K562 (cell line): Measurements from ENCODE around the gene ASRGL1. TPM values are rescaled to one million over a fixed set of nuclear protein-coding genes. Genes with fewer than 3 reads are reported as not detected.

Experiments used
- ATAC-seq: fragments of 200-7000 bp; cut with Tn5 transposase; 3 replicates; pipeline ENCODE4 v1.9.1; 2020; ENCODE audit warnings: moderate library complexity
- BruUV-seq: library from RNA; stranded (reverse); fragments of 400-500 nt; replicated peaks from 2 replicates; lab custom pipeline; 2021; lab: Mats Ljungman, UMichigan
- CTCF ChIA-PET: fragments of 300-600 bp; formaldehyde crosslinking; extraction: SDS; loops from one replicate; lab custom pipeline; 2021; ENCODE audit warnings: low intra/inter-chr PET ratio; lab: Yijun Ruan, JAX
- POLR2A ChIA-PET: fragments of 300-600, 350-650 bp; sonication (Branson Sonifier 250); formaldehyde crosslinking; extraction: SDS; loops from one replicate; lab custom pipeline; 2021; ENCODE audit warnings: antibody characterized with exemption, inconsistent platforms; lab: Yijun Ruan, JAX
- DNase-seq, 4 experiments: peaks; one replicate each; pipeline versions ENCODE4 v3.0.0 to v3.0.0-alpha.2; 2011 to 2018; ENCODE audit warnings: low spot score in 3 of 4, mixed read lengths in 3 of 4; ENCODE audit errors: extremely low read depth in 1 of 4
- FAIRE-seq: peaks from 2 replicates; lab custom pipeline; 2011; peaks lifted over from hg19 to GRCh38; lab: Jason Lieb, UNC
- H2AFZ ChIP-seq: 2 replicates; pipeline ENCODE4 v1.6.0; 2011; ENCODE audit warnings: low read depth, low read length, control low read depth, inconsistent platforms
- H3K27ac ChIP-seq: fragments of 200-600 bp; 3 replicates; pipeline ENCODE4 v1.8.0; 2011; ENCODE audit warnings: low read depth, mild to moderate bottlenecking, control low read depth, inconsistent platforms, low read length, moderate library complexity, mixed read lengths; ENCODE audit errors: extremely low read depth
- H3K27me3 ChIP-seq, 2 experiments: fragments of 300-600 bp in 1 of 2; 2 replicates in 1 of 2; 3 replicates in 1 of 2; pipeline versions ENCODE4 v1.6.0 to v1.8.0; 2011; ENCODE audit warnings: inconsistent platforms in 2 of 2, low read length in 2 of 2, mild to moderate bottlenecking in 1 of 2, mixed read lengths in 1 of 2, moderate library complexity in 1 of 2; ENCODE audit not compliant: control insufficient read depth in 2 of 2, insufficient read depth in 2 of 2
- H3K36me3 ChIP-seq: fragments of 300-600 bp; 3 replicates; pipeline ENCODE4 v1.8.0; 2011; ENCODE audit warnings: mild to moderate bottlenecking, low read length, inconsistent platforms; ENCODE audit not compliant: control insufficient read depth, insufficient read depth
- H3K4me1 ChIP-seq, 2 experiments: fragments of 200-600 bp in 1 of 2; replicated peaks in 1 of 2; 2 replicates in 1 of 2; 3 replicates in 1 of 2; pipeline versions ENCODE4 v1.5.1 to v1.8.0; 2011; ENCODE audit warnings: inconsistent platforms in 2 of 2, low read length in 2 of 2, mild to moderate bottlenecking in 1 of 2, mixed read lengths in 1 of 2, moderate library complexity in 1 of 2; ENCODE audit not compliant: control insufficient read depth in 2 of 2, insufficient read depth in 2 of 2
- H3K4me2 ChIP-seq: 2 replicates; pipeline ENCODE4 v1.6.1; 2011; ENCODE audit warnings: low read length, control low read depth, inconsistent platforms, mixed read lengths; ENCODE audit not compliant: insufficient read depth
- H3K4me3 ChIP-seq: fragments of 200-600 bp; sonication (generic), shearing (Covaris generic); 2 replicates; pipeline ENCODE4 v1.5.1; 2016; ENCODE audit warnings: control low read depth, inconsistent platforms
- H3K79me2 ChIP-seq: fragments of 200-600 bp; 3 replicates; pipeline ENCODE4 v1.8.0; 2011; ENCODE audit warnings: low read length, inconsistent platforms; ENCODE audit not compliant: control insufficient read depth, insufficient read depth
- H3K9ac ChIP-seq, 2 experiments: 2 replicates each; pipeline versions ENCODE4 v1.6.0 to v1.6.1; 2011; ENCODE audit warnings: low read depth in 2 of 2, low read length in 2 of 2, control low read depth in 1 of 2, inconsistent platforms in 1 of 2, mild to moderate bottlenecking in 1 of 2, mixed read lengths in 1 of 2; ENCODE audit not compliant: insufficient read depth in 1 of 2
- H3K9me1 ChIP-seq: one replicate; pipeline ENCODE4 v1.6.0; 2011; ENCODE audit warnings: inconsistent platforms, mild to moderate bottlenecking, low read length, moderate library complexity; ENCODE audit not compliant: control insufficient read depth, insufficient read depth
- H3K9me3 ChIP-seq: replicated peaks from 2 replicates; pipeline ENCODE4 v1.5.1; 2011; ENCODE audit warnings: low read depth, low read length, inconsistent platforms; ENCODE audit not compliant: control insufficient read depth, insufficient read depth
- H4K20me1 ChIP-seq: replicated peaks from 2 replicates; pipeline ENCODE4 v1.6.1; 2011; ENCODE audit warnings: low read length, inconsistent platforms, mixed read lengths; ENCODE audit not compliant: control insufficient read depth, insufficient read depth
- BACH1 ChIP-seq: fragments of 200-800 bp; sonication (Bioruptor generic); IDR thresholded peaks from 2 replicates; pipeline ENCODE4 v1.6.1; 2016; ENCODE audit warnings: missing genetic modification characterization, missing compliant biosample characterization
- BCLAF1 ChIP-seq, 2 experiments: fragments of 450-650 bp in 1 of 2; IDR thresholded peaks; 2 replicates each; pipeline ENCODE4 v1.6.1; 2011 to 2017; ENCODE audit warnings: low read depth in 2 of 2, antibody characterized with exemption in 1 of 2, borderline replicate concordance in 1 of 2, low read length in 1 of 2, mild to moderate bottlenecking in 1 of 2, mixed read lengths in 1 of 2; ENCODE audit not compliant: control insufficient read depth in 1 of 2
- CLOCK ChIP-seq: fragments of 250-450 bp; sonication (Bioruptor Pico); IDR thresholded peaks from 2 replicates; pipeline ENCODE4 v1.4.0; 2020; ENCODE audit warnings: mild to moderate bottlenecking, moderate library complexity, borderline replicate concordance
- CREB1 ChIP-seq, 2 experiments: sonication (generic) in 1 of 2; formaldehyde crosslinking in 1 of 2; IDR thresholded peaks; 2 replicates each; pipeline versions ENCODE4 v1.6.1 to v1.8.0; 2012 to 2022; ENCODE audit warnings: inconsistent platforms in 1 of 2, mild to moderate bottlenecking in 1 of 2, missing genetic modification reagents in 1 of 2, moderate library complexity in 1 of 2
- EP300 ChIP-seq: IDR thresholded peaks from 2 replicates; pipeline ENCODE4 v1.6.1; 2012; ENCODE audit warnings: low read length, improper control_type of control experiment
- FOXM1 ChIP-seq, 2 experiments: fragments of 450-650 bp in 1 of 2; sonication (generic) in 1 of 2; formaldehyde crosslinking in 1 of 2; IDR thresholded peaks; 2 replicates each; pipeline versions ENCODE4 v1.6.1 to v1.9.0; 2017 to 2022; ENCODE audit warnings: low read depth in 2 of 2, mild to moderate bottlenecking in 2 of 2, missing genetic modification reagents in 1 of 2, moderate library complexity in 1 of 2
- KLF10 ChIP-seq: fragments of 250-450 bp; sonication (Bioruptor Pico); IDR thresholded peaks from 2 replicates; pipeline ENCODE4 v1.6.1; 2021; ENCODE audit warnings: matching md5 sums
- MEF2A ChIP-seq: IDR thresholded peaks from 2 replicates; pipeline ENCODE4 v1.6.1; 2011; ENCODE audit warnings: low read depth, mild to moderate bottlenecking, low read length, moderate library complexity; ENCODE audit not compliant: control insufficient read depth
- ZNF280B ChIP-seq: fragments of 250-450 bp; sonication (Bioruptor Pico); IDR thresholded peaks from 2 replicates; pipeline ENCODE4 v1.5.1; 2021; ENCODE audit warnings: mild to moderate bottlenecking
- ZNF282 ChIP-seq: sonication (generic); formaldehyde crosslinking; IDR thresholded peaks from 2 replicates; pipeline ENCODE4 v1.8.1; 2023; ENCODE audit warnings: missing genetic modification reagents
- ZNF444 ChIP-seq: fragments of 250-450 bp; sonication (Bioruptor Pico); IDR thresholded peaks from 2 replicates; pipeline ENCODE4 v1.4.0; 2020; ENCODE audit warnings: mild to moderate bottlenecking, moderate library complexity
- ZNF655 ChIP-seq: fragments of 250-450 bp; sonication (Bioruptor Pico); IDR thresholded peaks from 2 replicates; pipeline ENCODE4 v1.5.0; 2021
- WGBS: fragments of 100-300 bp; shearing (Covaris generic); methylation state at CpG from one replicate; pipeline ENCODE4 v1.1.6; 2016; ENCODE audit warnings: low coverage, mixed read lengths; ENCODE audit not compliant: insufficient coverage; ENCODE audit errors: missing lambda C conversion rate; 5-methylcytosine and 5-hydroxymethylcytosine counted together
- in situ Hi-C: fragments of 300-500 bp; cut with MboI; formaldehyde crosslinking; loops from 4 replicates; pipeline ENCODE4 v1.15.0; 2018; ENCODE audit warnings: inconsistent platforms, mixed read lengths
- intact Hi-C: fragments of 100-400 bp; cut with micrococcal nuclease; formaldehyde crosslinking; loops from 2 replicates; pipeline ENCODE4 v1.14.2; 2022
- polyA plus RNA-seq, 8 experiments: library from polyadenylated mRNA; depleted of rRNA in 4 of 8; stranded (reverse) in 5 of 8; unstranded in 3 of 8; fragments of >200 nt; fragmentation: Nextera tagmentation in 2 of 8; fragmentation: Illumina TruSeq in 1 of 8; extraction: Ambion mirVana in 2 of 8; extraction: Trizol in 1 of 8; gene quantifications; 2 replicates each; pipeline versions ENCODE4 v1.2.1 to v1.2.3, GENCODE V29; 2011 to 2014; ENCODE audit warnings: inconsistent platforms in 1 of 8, missing spikeins in 1 of 8
- total RNA-seq, 7 experiments: library from RNA; depleted of rRNA in 6 of 7; stranded (reverse); fragments of >200 nt in 6 of 7; fragmentation: Illumina TruSeq in 2 of 7; extraction: Trizol in 2 of 7; gene quantifications; 2 replicates each; pipeline versions ENCODE4 v1.2.1 to v1.2.3, GENCODE V29; 2011 to 2021; ENCODE audit warnings: low replicate concordance in 1 of 7

The ASRGL1 gene
- total and polyA plus RNA-seq, 9 of the 15 experiments (the other 6 are each of a cell fraction or from before 2014, with no cell fraction given) = 3.1 to 23.0 (median 11.2) TPM

GRCh38 chr11:62315431-62315830 lies 21.8 kb upstream of the ASRGL1 start:
- Histone ChIP-seq H3K79me2 (no peaks in the 10 kb centered on the region), H3K4me1 (peaks cover 0 to 4% of the 10 kb centered on the region in 2 experiments; a peak in 2 of 5 replicates), H4K20me1 (no peaks in the 10 kb centered on the region), H3K36me3 (no peaks in the 10 kb centered on the region), H3K27me3 (peaks cover 31 to 33% of the 10 kb centered on the region in 2 experiments), H2AFZ (no peak overlapping the region), H3K9ac (no peak overlapping the region), H3K9me3 (no peaks in the 10 kb centered on the region), H3K4me2 (no peak overlapping the region), H3K27ac (no peak overlapping the region), H3K9me1 (no peaks in the 10 kb centered on the region), H3K4me3 (no peak overlapping the region)
- ATAC-seq (no peak), DNase-seq (no peak), FAIRE-seq (no peak)
- in situ Hi-C loops (loop anchor here (10.0 kb wide), 1 partner anchor 101 kb away; no protein-coding TSS in a partner anchor), intact Hi-C loops (no loop called here)
- ChIA-PET CTCF (interaction anchor here (0.6 kb wide), 1 partner anchor 451 kb away, joined by 4 read pairs; no protein-coding TSS in a partner anchor), POLR2A (interaction anchor here (0.6 to 0.8 kb wide), 3 partner anchors 18 to 181 kb away, joined by 3 to 4 read pairs (median 3); no protein-coding TSS in a partner anchor)
- WGBS = 6% methylated on average over 1 of the region's 1 CpG
- no TSS peak for BruUV-seq
- no peak for TF ChIP-seq ZNF655 (CRISPR knock-in tag)
- TF ChIP-seq BACH1 (tag) = no peak
- no peak for TF ChIP-seq ZNF280B (CRISPR knock-in tag)
- no peak for TF ChIP-seq ZNF444 (CRISPR knock-in tag)
- TF ChIP-seq MEF2A = no peak
- TF ChIP-seq EP300 = no peak
- TF ChIP-seq KLF10 (CRISPR knock-in tag) = no peak
- no peak for TF ChIP-seq BCLAF1 (IDR thresholded peaks at IDR 0.05; ENCODE audit: borderline replicate concordance in 1 of 2, control insufficient read depth in 1 of 2, low read depth in 2 of 2, low read length in 1 of 2)
- no peak for TF ChIP-seq FOXM1 (IDR thresholded peaks at IDR 0.05; ENCODE audit: low read depth)
- no peak for TF ChIP-seq FOXM1 (CRISPR knock-in tag; IDR thresholded peaks at IDR 0.05; ENCODE audit: low read depth)
- TF ChIP-seq ZNF282 (CRISPR knock-in tag) = no peak
- no peak for TF ChIP-seq CLOCK (CRISPR knock-in tag)
- TF ChIP-seq CREB1 (IDR thresholded peaks at IDR 0.05) = no peak
- TF ChIP-seq CREB1 (CRISPR knock-in tag; IDR thresholded peaks at IDR 0.05) = no peak
